H9 (cell line): Measurements from ENCODE around the gene MAPKAP1. TPM values are rescaled to one million over a fixed set of nuclear protein-coding genes. Genes with fewer than 3 reads are reported as not detected.
A peak's percentile ranks its signal among the peaks of the same experiment; 100 is the strongest.

Experiments
- DNase-seq: peaks from one replicate; pipeline ENCODE4 v3.0.0-alpha.2; 2017
- H2AFZ ChIP-seq: one replicate; pipeline ENCODE4 v1.6.1; 2013; ENCODE audit warnings: mild to moderate bottlenecking, low read length, control low read depth, moderate library complexity
- H2AK5ac ChIP-seq: 2 replicates; pipeline ENCODE4 v1.6.1; 2013; ENCODE audit warnings: low read length, control low read depth, mixed read lengths; ENCODE audit not compliant: insufficient read length
- H2BK120ac ChIP-seq: one replicate; pipeline ENCODE4 v1.6.1; 2013; ENCODE audit warnings: low read depth, mild to moderate bottlenecking, low read length, control low read depth, inconsistent platforms; ENCODE audit not compliant: poor library complexity, severe bottlenecking
- H2BK12ac ChIP-seq: 2 replicates; pipeline ENCODE4 v1.6.1; 2013; ENCODE audit warnings: low read length, control low read depth, mixed read lengths, low read depth; ENCODE audit not compliant: insufficient read length
- H2BK15ac ChIP-seq: 2 replicates; pipeline ENCODE4 v1.6.1; 2013; ENCODE audit warnings: low read depth, low read length, control low read depth
- H2BK20ac ChIP-seq: one replicate; pipeline ENCODE4 v1.6.1; 2013; ENCODE audit warnings: low read depth, mild to moderate bottlenecking, low read length, control low read depth, inconsistent platforms; ENCODE audit not compliant: poor library complexity, severe bottlenecking
- H2BK5ac ChIP-seq: 2 replicates; pipeline ENCODE4 v1.6.1; 2013; ENCODE audit warnings: low read length, control low read depth, mixed read lengths; ENCODE audit not compliant: insufficient read length
- H3K14ac ChIP-seq: 2 replicates; pipeline ENCODE4 v1.6.1; 2013; ENCODE audit warnings: low read length, control low read depth; ENCODE audit not compliant: insufficient read depth
- H3K18ac ChIP-seq: 2 replicates; pipeline ENCODE4 v1.6.1; 2013; ENCODE audit warnings: low read depth, mild to moderate bottlenecking, mixed read lengths, low read length, control low read depth; ENCODE audit not compliant: insufficient read length
- H3K23ac ChIP-seq: 2 replicates; pipeline ENCODE4 v1.6.1; 2013; ENCODE audit warnings: low read length, control low read depth, mixed read lengths, low read depth; ENCODE audit not compliant: insufficient read length
- H3K23me2 ChIP-seq: 2 replicates; pipeline ENCODE4 v1.6.1; 2013; ENCODE audit warnings: low read depth, mild to moderate bottlenecking, mixed read lengths, low read length, control low read depth; ENCODE audit not compliant: insufficient read length, poor library complexity, severe bottlenecking
- H3K27ac ChIP-seq: 2 replicates; pipeline ENCODE4 v1.5.1; 2013; ENCODE audit warnings: low read length, control low read depth, mixed read lengths, low read depth; ENCODE audit not compliant: insufficient read length
- H3K27me3 ChIP-seq: 2 replicates; pipeline ENCODE4 v1.6.1; 2013; ENCODE audit warnings: low read length, control low read depth, inconsistent platforms; ENCODE audit not compliant: insufficient read depth
- H3K4ac ChIP-seq: 2 replicates; pipeline ENCODE4 v1.6.1; 2013; ENCODE audit warnings: low read depth, mild to moderate bottlenecking, control low read depth, inconsistent platforms, low read length, moderate library complexity
- H3K4me1 ChIP-seq: 2 replicates; pipeline ENCODE4 v1.6.1; 2013; ENCODE audit warnings: low read length, control low read depth, inconsistent platforms; ENCODE audit not compliant: insufficient read depth
- H3K4me2 ChIP-seq: 2 replicates; pipeline ENCODE4 v1.6.1; 2013; ENCODE audit warnings: low read length, control low read depth, mixed read lengths; ENCODE audit not compliant: insufficient read length, insufficient read depth
- H3K56ac ChIP-seq: 2 replicates; pipeline ENCODE4 v1.6.1; 2013; ENCODE audit warnings: low read depth, mild to moderate bottlenecking, mixed read lengths, low read length, control low read depth; ENCODE audit not compliant: insufficient read length
- H3K79me1 ChIP-seq: 2 replicates; pipeline ENCODE4 v1.6.1; 2013; ENCODE audit warnings: low read depth, mild to moderate bottlenecking, moderate library complexity, low read length, control low read depth, inconsistent platforms; ENCODE audit not compliant: insufficient read depth, poor library complexity, severe bottlenecking
- H3K79me2 ChIP-seq: 2 replicates; pipeline ENCODE4 v1.6.1; 2013; ENCODE audit warnings: low read length, control low read depth, inconsistent platforms; ENCODE audit not compliant: insufficient read depth
- H3K9ac ChIP-seq: 2 replicates; pipeline ENCODE4 v1.6.1; 2013; ENCODE audit warnings: low read length, control low read depth, mixed read lengths; ENCODE audit not compliant: insufficient read length; ENCODE audit errors: extremely low read depth
- H3K9me3 ChIP-seq: one replicate; pipeline ENCODE4 v1.6.1; 2013; ENCODE audit warnings: low read depth, low read length, inconsistent platforms; ENCODE audit not compliant: control insufficient read depth
- H3T11ph ChIP-seq: one replicate; pipeline ENCODE4 v1.6.1; 2013; ENCODE audit warnings: mild to moderate bottlenecking, low read length, control low read depth, inconsistent platforms
- H4K20me1 ChIP-seq: one replicate; pipeline ENCODE4 v1.6.1; 2013; ENCODE audit not compliant: control insufficient read depth, insufficient read length, insufficient read depth
- H4K5ac ChIP-seq: 2 replicates; pipeline ENCODE4 v1.6.1; 2013; ENCODE audit warnings: low read depth, mild to moderate bottlenecking, mixed read lengths, low read length, control low read depth; ENCODE audit not compliant: insufficient read length
- H4K8ac ChIP-seq: replicated peaks from 2 replicates; pipeline ENCODE4 v1.6.1; 2013; ENCODE audit warnings: low read length, control low read depth, mixed read lengths, low read depth; ENCODE audit not compliant: insufficient read length
- H4K91ac ChIP-seq: 2 replicates; pipeline ENCODE4 v1.6.1; 2013; ENCODE audit warnings: low read depth, mild to moderate bottlenecking, moderate library complexity, mixed read lengths, low read length, control low read depth; ENCODE audit not compliant: insufficient read length
- H3K27ac Mint-ChIP-seq, 3 experiments: 2 replicates in 2 of 3; 3 replicates in 1 of 3; pipeline ENCODE4 v1.8.0; 2020 to 2021; ENCODE audit warnings: mixed read lengths in 3 of 3, mild to moderate bottlenecking in 1 of 3, moderate library complexity in 1 of 3
- H3K27me3 Mint-ChIP-seq: 2 replicates; pipeline ENCODE4 v1.8.0; 2021; ENCODE audit warnings: low read depth, mild to moderate bottlenecking, moderate library complexity, mixed read lengths
- H3K36me3 Mint-ChIP-seq, 3 experiments: 2 replicates in 2 of 3; 3 replicates in 1 of 3; pipeline ENCODE4 v1.8.0; 2020 to 2021; ENCODE audit warnings: low read depth in 3 of 3, mixed read lengths in 3 of 3; ENCODE audit not compliant: insufficient read depth in 1 of 3
- H3K4me1 Mint-ChIP-seq, 2 experiments: 2 replicates each; pipeline ENCODE4 v1.8.0; 2020; ENCODE audit warnings: mixed read lengths in 2 of 2
- H3K4me3 Mint-ChIP-seq, 2 experiments: 2 replicates in 1 of 2; 3 replicates in 1 of 2; pipeline ENCODE4 v1.8.0; 2020 to 2021; ENCODE audit warnings: mild to moderate bottlenecking in 2 of 2, mixed read lengths in 2 of 2, moderate library complexity in 1 of 2
- H3K9me3 Mint-ChIP-seq, 2 experiments: 2 replicates in 1 of 2; 3 replicates in 1 of 2; pipeline ENCODE4 v1.8.0; 2020; ENCODE audit warnings: mild to moderate bottlenecking in 2 of 2, mixed read lengths in 2 of 2, moderate library complexity in 1 of 2
- WGBS: extraction: QIAGEN DNeasy Blood & Tissue Kit; methylation state at CpG from one replicate; pipeline ENCODE4 v1.1.7; 2013; ENCODE audit warnings: missing lambda C conversion rate, low lambda C conversion rate, mixed read lengths; ENCODE audit not compliant: insufficient read length; ENCODE audit errors: extremely low coverage; 5-methylcytosine and 5-hydroxymethylcytosine counted together
- total RNA-seq: library from RNA; stranded (reverse); gene quantifications from 2 replicates; pipeline ENCODE4 v1.2.1, GENCODE V29; 2021
- TF ChIP-seq, protein P1 (sequence below): fragments of 200-600 bp; sonication (generic); conservative IDR thresholded peaks from 3 replicates; pipeline ENCODE4 v1.8.0; 2021; ENCODE audit warnings: antibody characterized with exemption, mild to moderate bottlenecking

MAPKAP1 gene
- total RNA-seq, 1 experiment from 2014 or later, result 97.0 TPM

DNA sequence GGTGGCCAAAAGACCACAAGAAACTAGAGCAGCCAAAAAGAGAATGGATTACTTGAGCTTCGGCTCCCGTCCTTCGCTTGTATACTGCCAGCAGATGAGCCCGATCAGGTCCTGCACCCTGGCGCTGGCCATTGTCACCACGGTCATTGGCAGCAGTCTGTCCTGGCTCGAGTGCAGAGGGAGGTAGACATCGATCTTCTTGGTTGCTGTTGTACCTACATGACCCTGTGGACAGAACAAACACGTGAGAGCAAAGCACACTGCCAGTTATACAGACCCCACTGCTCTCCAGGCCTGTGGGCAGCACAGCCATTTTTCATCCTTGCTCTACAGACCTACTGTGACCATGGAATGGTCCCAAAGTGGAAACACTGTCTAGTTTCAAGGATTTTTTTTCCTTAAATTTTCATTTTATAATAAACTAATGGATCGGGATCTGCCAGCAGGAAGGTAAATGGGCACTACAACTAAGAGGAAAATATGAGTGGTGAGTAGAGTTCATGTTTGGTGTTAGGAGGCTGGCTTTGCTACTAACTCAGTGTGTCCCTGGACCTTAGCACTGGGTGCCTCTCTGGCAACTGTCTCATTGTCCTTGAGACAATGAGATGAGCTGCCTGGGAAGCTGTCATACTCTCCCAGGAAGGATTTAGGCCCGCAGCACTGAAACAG is 121.4 kb downstream of the MAPKAP1 start:
- no peak overlapping the region for H3K56ac ChIP-seq
- 0 out of 2 replicates have a peak, but pooled peaks cover 1% of the 10 kb centered on the region for H3K27me3 Mint-ChIP-seq
- H2BK5ac ChIP-seq, result no peak overlapping the region
- H3K27me3 ChIP-seq, result no peaks in the 10 kb centered on the region
- H3K18ac ChIP-seq, result no peak overlapping the region
- WGBS, result no CpG with 5 or more reads among the region's 11 CpGs
- H3K23ac ChIP-seq, result no peak overlapping the region
- no peaks in the 10 kb centered on the region for H3K9me3 ChIP-seq
- peaks cover 7 to 11% (median 10%) of the 10 kb centered on the region in 3 experiments; a peak in 6 of 7 replicates for H3K36me3 Mint-ChIP-seq
- peak overlapping the region in 1 of 3 experiments; percentile 42; a peak in 1 of 7 replicates for H3K27ac Mint-ChIP-seq
- H2BK12ac ChIP-seq, result no peak overlapping the region
- H3K4me2 ChIP-seq, result no peak overlapping the region
- no peaks in the 10 kb centered on the region for H4K20me1 ChIP-seq
- no peaks in the 10 kb centered on the region for H3K23me2 ChIP-seq
- peaks cover 0 to 2% of the 10 kb centered on the region in 2 experiments; a peak in 1 of 5 replicates for H3K9me3 Mint-ChIP-seq
- peaks cover 13 to 19% of the 10 kb centered on the region in 2 experiments for H3K4me1 Mint-ChIP-seq
- H3K27ac ChIP-seq, result no peak overlapping the region
- H2AK5ac ChIP-seq, result no peak overlapping the region
- no peak overlapping the region for H2BK15ac ChIP-seq
- H3K79me1 ChIP-seq, result peaks cover 8% of the 10 kb centered on the region
- H3K9ac ChIP-seq, result no peak overlapping the region
- no peak overlapping the region for H2BK20ac ChIP-seq
- peaks cover 2% of the 10 kb centered on the region; the same call in 1 of the 2 replicates for H3K79me2 ChIP-seq
- no peak overlapping the region for H3K14ac ChIP-seq
- DNase-seq, result no peak
- H4K91ac ChIP-seq, result no peak overlapping the region
- H2BK120ac ChIP-seq, result no peak overlapping the region
- TF ChIP-seq, protein P1, sequence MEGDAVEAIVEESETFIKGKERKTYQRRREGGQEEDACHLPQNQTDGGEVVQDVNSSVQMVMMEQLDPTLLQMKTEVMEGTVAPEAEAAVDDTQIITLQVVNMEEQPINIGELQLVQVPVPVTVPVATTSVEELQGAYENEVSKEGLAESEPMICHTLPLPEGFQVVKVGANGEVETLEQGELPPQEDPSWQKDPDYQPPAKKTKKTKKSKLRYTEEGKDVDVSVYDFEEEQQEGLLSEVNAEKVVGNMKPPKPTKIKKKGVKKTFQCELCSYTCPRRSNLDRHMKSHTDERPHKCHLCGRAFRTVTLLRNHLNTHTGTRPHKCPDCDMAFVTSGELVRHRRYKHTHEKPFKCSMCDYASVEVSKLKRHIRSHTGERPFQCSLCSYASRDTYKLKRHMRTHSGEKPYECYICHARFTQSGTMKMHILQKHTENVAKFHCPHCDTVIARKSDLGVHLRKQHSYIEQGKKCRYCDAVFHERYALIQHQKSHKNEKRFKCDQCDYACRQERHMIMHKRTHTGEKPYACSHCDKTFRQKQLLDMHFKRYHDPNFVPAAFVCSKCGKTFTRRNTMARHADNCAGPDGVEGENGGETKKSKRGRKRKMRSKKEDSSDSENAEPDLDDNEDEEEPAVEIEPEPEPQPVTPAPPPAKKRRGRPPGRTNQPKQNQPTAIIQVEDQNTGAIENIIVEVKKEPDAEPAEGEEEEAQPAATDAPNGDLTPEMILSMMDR, result no peak
- no peak overlapping the region for H3K4me3 Mint-ChIP-seq
- H2AFZ ChIP-seq, result no peak overlapping the region
- no peak overlapping the region for H4K5ac ChIP-seq
- peaks cover 3% of the 10 kb centered on the region for H3K4me1 ChIP-seq
- H3T11ph ChIP-seq, result no peak overlapping the region
- H3K4ac ChIP-seq, result no peak overlapping the region
- H4K8ac ChIP-seq, result no peak overlapping the region
